HG03280 (cell line): ENCODE measurements around the gene SMC6.

Experiments
- ATAC-seq: cut with Tn5 transposase; IDR thresholded peaks from one replicate; pipeline ENCODE4 v1.9.1; 2021; ENCODE audit warnings: mild to moderate bottlenecking, moderate library complexity; ENCODE audit not compliant: unreplicated experiment

SMC6 gene

GRCh38 chr2:17763641-17764333, 10.2 kb upstream of the SMC6 start:
- no peak for ATAC-seq

- ATAC-seq = no peak
Measured at GRCh38 chr2:17762451-17762850, 8.8 kb upstream of the SMC6 start.

- ATAC-seq = no peak
Measured at GRCh38 chr2:17759805-17760204, 6.2 kb upstream of the SMC6 start.

GRCh38 chr2:17758118-17758517, 4.5 kb upstream of the SMC6 start:
- no peak for ATAC-seq

GRCh38 chr2:17757321-17757720, 3.7 kb upstream of the SMC6 start:
- no peak for ATAC-seq

- no peak for ATAC-seq
Measured at GRCh38 chr2:17756668-17757067, 3.1 kb upstream of the SMC6 start.

GRCh38 chr2:17754773-17755425, 1.3 kb upstream of the SMC6 start:
- no peak for ATAC-seq

- peak; percentile 36 for ATAC-seq
Measured at GRCh38 chr2:17752892-17753802, 463 bp downstream of the SMC6 start.

- ATAC-seq = no peak
Measured at GRCh38 chr2:17752246-17752645, 1.4 kb downstream of the SMC6 start.

GRCh38 chr2:17749753-17750438, 3.7 kb downstream of the SMC6 start:
- peak; percentile 32 for ATAC-seq

- no peak for ATAC-seq
Measured at GRCh38 chr2:17748745-17749144, 4.9 kb downstream of the SMC6 start.

GRCh38 chr2:17747684-17748452, 5.7 kb downstream of the SMC6 start:
- no peak for ATAC-seq

GRCh38 chr2:17740203-17740602, 13.4 kb downstream of the SMC6 start:
- ATAC-seq = no peak

GRCh38 chr2:17736989-17737388, 16.6 kb downstream of the SMC6 start:
- no peak for ATAC-seq

- no peak for ATAC-seq
Measured at GRCh38 chr2:17735864-17736263, 17.7 kb downstream of the SMC6 start.

GRCh38 chr2:17733599-17733998, 20.0 kb downstream of the SMC6 start:
- no peak for ATAC-seq

- no peak for ATAC-seq
Measured at GRCh38 chr2:17729880-17730279, 23.7 kb downstream of the SMC6 start.

- ATAC-seq = no peak
Measured at GRCh38 chr2:17728210-17728609, 25.4 kb downstream of the SMC6 start.

GRCh38 chr2:17719562-17720371, 33.8 kb downstream of the SMC6 start:
- peak; percentile 74 for ATAC-seq
